HG02852 (cell line): ENCODE measurements around the gene C10orf95.

Source experiments
- ATAC-seq: cut with Tn5 transposase; IDR thresholded peaks from one replicate; pipeline ENCODE4 v1.9.1; 2021; ENCODE audit warnings: mild to moderate bottlenecking, moderate library complexity; ENCODE audit not compliant: unreplicated experiment

The C10orf95 gene

GRCh38 chr10:102435529-102436233 is 15.7 kb downstream of the C10orf95 start:
- ATAC-seq, result no peak

GRCh38 chr10:102435133-102435497 is 16.2 kb downstream of the C10orf95 start:
- no peak for ATAC-seq

GRCh38 chr10:102434394-102435132 is 16.8 kb downstream of the C10orf95 start:
- no peak for ATAC-seq

GRCh38 chr10:102433619-102434046 is 17.7 kb downstream of the C10orf95 start:
- no peak for ATAC-seq

GRCh38 chr10:102432162-102432950 is 19.0 kb downstream of the C10orf95 start, which contains the start of gene CUEDC2:
TSS of gene CUEDC2 (minus strand) at chr10:102432574. CDS start at chr10:102425188, 7,386 bp downstream.
- peak; percentile 90 for ATAC-seq

- ATAC-seq, result no peak
These were observed 19.8 kb downstream of the C10orf95 start for GRCh38 chr10:102431452-102432124.

- no peak for ATAC-seq
These were observed 21.9 kb downstream of the C10orf95 start for GRCh38 chr10:102429468-102429867.

- no peak for ATAC-seq
These were observed 24.5 kb downstream of the C10orf95 start for GRCh38 chr10:102426803-102427287.

GRCh38 chr10:102425444-102425843 is 25.9 kb downstream of the C10orf95 start:
- ATAC-seq, result no peak

GRCh38 chr10:102424916-102425315 is 26.4 kb downstream of the C10orf95 start:
- ATAC-seq, result no peak

- no peak for ATAC-seq
These were observed 27.2 kb downstream of the C10orf95 start for GRCh38 chr10:102424145-102424544.

- no peak for ATAC-seq
These were observed 27.9 kb downstream of the C10orf95 start for GRCh38 chr10:102423372-102423968.

- ATAC-seq, result no peak
These were observed 28.7 kb downstream of the C10orf95 start for GRCh38 chr10:102422545-102423129.

- ATAC-seq, result no peak
These were observed 29.4 kb downstream of the C10orf95 start for GRCh38 chr10:102421757-102422512.

GRCh38 chr10:102421507-102421756 is 29.9 kb downstream of the C10orf95 start:
- peak; percentile 5 for ATAC-seq

- peak; percentile 77 for ATAC-seq
These were observed 30.4 kb downstream of the C10orf95 start, which contains the start of gene FBXL15 for GRCh38 chr10:102420714-102421506. TSS of gene FBXL15 (plus strand) at chr10:102420836. CDS start at chr10:102421130, 294 bp downstream.

GRCh38 chr10:102420181-102420713 is 31.1 kb downstream of the C10orf95 start:
- ATAC-seq, result no peak
